Hematopoietic multipotent progenitor cell treated with erythropoietin and hydrocortisone succinate and interleukin-3 and kit ligand, for 8 days (in vitro differentiated cells): ENCODE measurements around the gene NCLN.
"Not testable (repeated sequence)": the region's sequence is repeated elsewhere in the genome, so short reads cannot be mapped to it uniquely, and the experiment has no call there.

Experiments
- DNase-seq: peaks from one replicate; pipeline ENCODE4 v3.0.0-alpha.2; 2015

The NCLN gene

GRCh38 chr19:3229888-3230496, 44.3 kb downstream of the NCLN start:
- DNase-seq = no peak

GRCh38 chr19:3231288-3231687, 45.6 kb downstream of the NCLN start:
- DNase-seq = no peak

GRCh38 chr19:3233116-3233515, 47.4 kb downstream of the NCLN start:
- no peak for DNase-seq

- no peak for DNase-seq
These were observed 48.1 kb downstream of the NCLN start for GRCh38 chr19:3233831-3234230.

GRCh38 chr19:3234800-3235199, 49.1 kb downstream of the NCLN start:
- no peak for DNase-seq

GRCh38 chr19:3235604-3236003, 49.9 kb downstream of the NCLN start:
- not testable (repeated sequence) for DNase-seq

GRCh38 chr19:3236272-3236671, 50.5 kb downstream of the NCLN start:
- no peak for DNase-seq

GRCh38 chr19:3238066-3238561, 52.4 kb downstream of the NCLN start:
- DNase-seq = no peak

GRCh38 chr19:3239367-3239766, 53.6 kb downstream of the NCLN start:
- no peak for DNase-seq

- DNase-seq = peak; percentile 76
These were observed 58.3 kb downstream of the NCLN start for GRCh38 chr19:3243819-3244700.

GRCh38 chr19:3245050-3245449, 59.3 kb downstream of the NCLN start:
- DNase-seq = no peak

- no peak for DNase-seq
These were observed 63.1 kb downstream of the NCLN start for GRCh38 chr19:3248728-3249326.

- peak; percentile 11 for DNase-seq
These were observed 63.7 kb downstream of the NCLN start for GRCh38 chr19:3249408-3249807.

- peak; percentile 41 for DNase-seq
These were observed 64.9 kb downstream of the NCLN start for GRCh38 chr19:3250675-3251074.

- DNase-seq = no peak
These were observed 65.5 kb downstream of the NCLN start for GRCh38 chr19:3251229-3251628.

GRCh38 chr19:3252650-3253049, 66.9 kb downstream of the NCLN start:
- DNase-seq = no peak

GRCh38 chr19:3253270-3253669, 67.5 kb downstream of the NCLN start:
- peak; percentile 11 for DNase-seq

GRCh38 chr19:3254520-3254919, 68.8 kb downstream of the NCLN start:
- DNase-seq = no peak

- no peak for DNase-seq
These were observed 71.3 kb downstream of the NCLN start for GRCh38 chr19:3257071-3257470.
